Activated CD4-positive, CD25-positive, alpha-beta regulatory T cell (primary cell): ENCODE data around the gene KCNK6.
"Not testable (repeated sequence)": the region's sequence is repeated elsewhere in the genome, so short reads cannot be mapped to it uniquely, and the experiment has no call there.

Source experiments
- DNase-seq, 4 experiments: peaks; one replicate each; lab custom pipeline; 2025; lab: John Stamatoyannopoulos, UW

Gene KCNK6

DNA sequence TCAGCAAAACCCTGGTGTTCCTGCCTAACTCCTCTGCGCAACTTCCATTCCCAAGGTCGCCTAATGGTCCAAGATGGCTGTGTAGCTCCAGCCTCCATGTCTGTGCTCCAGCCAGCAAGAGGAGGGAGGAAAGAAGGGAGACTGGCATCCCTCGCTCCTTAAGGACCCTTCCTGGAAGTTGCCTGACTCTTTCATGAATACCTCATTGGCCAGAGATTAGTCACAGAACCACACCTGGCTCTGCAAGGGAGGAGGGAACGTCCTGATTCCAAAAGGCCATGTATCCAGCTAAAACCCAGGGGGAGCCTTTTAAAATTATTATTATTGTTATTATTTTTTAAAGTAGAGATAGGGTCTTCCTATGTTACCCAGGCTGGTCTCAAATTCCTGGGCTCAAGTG lies 4.8 kb downstream of the KCNK6 start:
- DNase-seq = no peak

DNA sequence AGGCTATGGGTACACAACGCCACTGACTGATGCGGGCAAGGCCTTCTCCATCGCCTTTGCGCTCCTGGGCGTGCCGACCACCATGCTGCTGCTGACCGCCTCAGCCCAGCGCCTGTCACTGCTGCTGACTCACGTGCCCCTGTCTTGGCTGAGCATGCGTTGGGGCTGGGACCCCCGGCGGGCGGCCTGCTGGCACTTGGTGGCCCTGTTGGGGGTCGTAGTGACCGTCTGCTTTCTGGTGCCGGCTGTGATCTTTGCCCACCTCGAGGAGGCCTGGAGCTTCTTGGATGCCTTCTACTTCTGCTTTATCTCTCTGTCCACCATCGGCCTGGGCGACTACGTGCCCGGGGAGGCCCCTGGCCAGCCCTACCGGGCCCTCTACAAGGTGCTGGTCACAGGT lies 6.9 kb downstream of the KCNK6 start:
- no peak for DNase-seq

DNA sequence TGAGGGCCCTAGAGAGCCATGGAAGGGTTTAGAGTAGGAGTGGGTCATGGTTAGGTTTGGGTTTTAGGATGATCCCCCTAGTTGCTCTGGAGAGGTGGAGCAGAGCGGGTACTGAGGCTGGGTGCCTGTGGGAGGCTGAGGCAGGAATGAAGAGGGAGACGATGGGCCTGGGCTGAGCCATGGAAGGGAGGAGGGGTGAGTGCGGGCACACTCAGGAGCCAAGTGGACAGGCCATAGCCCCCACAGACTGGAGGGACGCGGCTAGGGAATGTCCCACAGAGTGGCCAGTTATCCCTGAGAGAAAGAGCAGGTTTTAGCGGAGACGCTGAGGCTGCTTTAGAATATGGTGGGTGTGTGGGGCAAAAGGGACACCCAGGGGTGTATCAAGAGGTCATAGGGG lies 10.0 kb downstream of the KCNK6 start:
- no peak for DNase-seq

DNA sequence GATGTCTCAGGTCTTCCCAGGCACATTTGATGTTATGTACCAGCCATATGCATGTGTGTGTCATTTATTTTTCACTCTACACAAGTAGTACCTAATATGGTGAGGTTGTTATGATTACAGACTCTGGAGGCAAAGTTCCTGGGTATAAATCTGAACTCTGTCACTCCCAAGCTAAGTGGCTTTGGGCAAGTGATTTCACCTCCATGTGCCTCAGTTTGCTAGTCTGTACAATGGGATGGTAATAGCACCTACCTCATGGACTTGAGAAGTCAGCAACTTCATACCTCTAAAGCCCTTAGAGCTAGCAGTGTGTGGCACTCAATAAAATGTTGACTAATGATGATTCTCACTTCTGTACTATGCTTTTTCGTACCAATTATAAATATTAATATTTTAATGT lies 12.1 kb downstream of the KCNK6 start:
- no peak for DNase-seq

DNA sequence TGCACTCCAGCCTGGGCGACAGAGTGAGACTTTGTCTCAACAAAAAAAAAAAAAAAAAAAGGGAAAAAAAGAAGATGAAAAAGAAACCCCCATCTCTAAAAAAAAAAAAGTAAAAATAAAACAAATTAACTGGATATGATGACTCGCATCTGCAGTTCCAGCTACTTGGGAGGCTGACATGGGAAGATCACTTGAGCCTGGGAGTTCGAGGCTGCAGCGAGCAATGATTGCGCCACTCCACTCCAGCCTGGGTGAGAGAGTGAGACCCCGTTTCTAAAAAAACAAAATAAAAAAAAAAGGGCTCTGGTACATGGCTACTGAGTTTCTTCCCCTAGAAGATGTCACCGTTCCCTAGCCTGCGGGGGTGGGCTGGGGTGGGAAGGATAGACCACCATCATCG lies 13.6 kb downstream of the KCNK6 start:
- no peak for DNase-seq

DNA sequence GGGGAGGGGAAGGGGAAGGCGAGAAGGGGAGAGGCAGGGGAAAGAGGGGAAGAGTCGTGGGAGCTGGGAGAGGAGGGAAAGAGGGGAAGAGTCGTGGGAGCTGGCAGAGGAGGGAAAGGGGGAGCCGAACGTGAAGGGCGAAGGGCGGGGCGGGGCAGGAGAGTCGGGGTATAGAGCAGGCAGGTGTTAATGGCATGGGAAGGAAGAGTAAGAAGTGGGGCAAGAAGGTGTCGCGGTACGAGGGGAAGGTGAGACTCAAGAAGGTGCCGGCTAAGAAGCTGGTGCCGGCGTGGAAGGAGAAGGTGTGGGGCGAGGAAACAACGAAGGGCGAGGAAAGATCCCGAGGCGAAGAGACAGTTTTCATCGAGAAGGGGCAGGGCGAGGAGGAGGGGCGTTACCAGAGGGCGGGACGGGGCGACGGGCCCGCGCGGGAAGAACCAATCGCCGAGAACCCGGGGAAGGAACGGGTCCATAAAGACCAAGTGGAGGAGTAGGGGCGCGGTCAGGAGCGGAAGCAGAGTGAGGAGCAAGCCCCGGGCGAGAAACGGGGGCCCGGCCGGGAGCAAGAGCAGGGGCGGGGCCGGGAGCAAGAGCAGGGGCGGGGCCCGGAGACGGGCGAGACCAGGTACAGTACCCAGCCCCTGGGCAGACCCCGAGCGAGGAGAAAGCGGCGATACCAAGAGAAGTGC lies 16.4 kb downstream of the KCNK6 start:
- DNase-seq = peak; percentile 82 to 91 (median 86)

DNA sequence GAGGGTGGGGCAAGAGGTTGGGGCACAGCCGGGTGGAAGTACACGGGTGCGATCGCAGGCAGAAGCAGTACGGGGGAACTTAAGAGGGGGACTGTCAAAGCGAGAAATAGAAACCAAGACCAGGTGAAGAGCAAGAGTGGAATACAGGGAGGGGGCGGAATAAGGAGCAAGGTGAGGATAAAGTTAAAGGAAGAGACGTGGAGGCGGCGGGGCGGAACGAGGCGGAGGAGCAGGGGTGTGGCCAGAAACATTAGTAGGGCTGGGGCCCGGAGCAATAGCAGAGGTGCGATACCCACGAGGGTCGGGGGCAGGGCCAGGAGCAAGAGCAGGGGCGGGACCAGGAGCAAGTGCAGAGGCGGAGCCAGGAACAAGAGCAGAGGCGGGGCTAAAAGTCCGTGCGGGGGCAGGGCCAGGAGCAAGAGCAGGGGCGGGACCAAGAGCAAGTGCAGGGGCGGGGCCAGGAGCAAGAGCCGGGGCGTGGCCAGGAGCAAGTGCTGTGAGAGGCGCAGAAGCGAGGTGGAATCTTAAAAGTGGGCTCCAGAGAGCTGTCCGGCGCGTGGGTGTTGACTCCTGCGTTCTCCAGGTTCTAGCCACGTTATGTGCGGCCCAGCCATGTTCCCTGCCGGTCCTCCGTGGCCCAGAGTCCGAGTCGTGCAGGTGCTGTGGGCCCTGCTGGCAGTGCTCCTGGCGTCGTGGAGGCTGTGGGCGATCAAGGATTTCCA lies 17.2 kb downstream of the KCNK6 start:
- DNase-seq = peak; percentile 91 to 95 (median 92)

DNA sequence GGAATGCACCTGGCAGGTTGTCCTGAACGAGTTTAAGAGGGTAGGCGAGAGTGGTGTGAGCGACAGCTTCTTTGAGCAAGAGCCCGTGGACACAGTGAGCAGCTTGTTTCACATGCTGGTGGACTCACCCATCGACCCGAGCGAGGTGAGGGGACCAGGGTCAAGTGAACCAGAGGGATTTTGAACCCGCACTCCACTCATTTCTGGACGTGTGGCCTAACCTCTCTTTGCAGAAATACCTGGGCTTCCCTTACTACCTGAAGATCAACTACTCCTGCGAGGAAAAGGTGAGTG lies 17.7 kb downstream of the KCNK6 start:
- DNase-seq = no peak

DNA sequence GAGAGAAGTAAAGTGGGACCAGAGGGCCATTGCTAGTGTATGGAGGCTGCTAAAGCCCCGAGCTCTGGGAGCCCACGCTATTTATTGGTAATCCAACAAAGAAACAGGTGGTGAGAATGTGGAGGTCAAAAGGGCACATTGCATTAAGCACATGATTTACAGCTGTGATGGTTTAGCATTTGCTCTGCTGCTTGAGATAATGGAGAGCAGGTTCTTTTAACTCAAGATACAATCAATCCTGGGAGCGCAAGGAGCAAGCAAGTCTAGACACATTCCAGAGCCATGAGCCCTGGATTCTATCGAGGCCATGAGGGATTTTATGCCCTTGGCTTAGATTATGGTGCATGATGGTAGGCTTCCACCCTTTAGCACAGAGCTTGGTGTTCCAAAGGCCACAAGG lies 19.4 kb downstream of the KCNK6 start:
- not testable (repeated sequence) for DNase-seq

DNA sequence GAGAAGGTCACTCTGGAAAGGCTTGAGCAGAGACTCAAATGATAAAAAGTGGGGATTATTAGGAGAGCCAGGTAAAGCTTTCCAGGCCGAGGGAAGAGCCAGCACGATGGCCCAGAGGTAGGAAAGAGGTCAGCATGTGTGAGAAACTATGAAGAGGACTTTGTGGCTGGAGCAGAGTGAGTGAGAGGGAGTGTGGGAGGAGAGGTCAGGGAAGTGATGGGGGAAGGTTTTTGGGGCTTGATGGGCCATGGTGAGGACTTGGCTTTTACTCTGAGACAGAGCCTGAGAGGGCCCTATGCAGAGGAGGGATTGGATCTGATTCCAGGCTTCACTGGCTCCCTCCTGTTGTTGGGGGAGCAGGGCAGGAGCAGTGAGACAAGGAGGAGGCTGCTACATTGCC lies 21.3 kb downstream of the KCNK6 start:
- no peak for DNase-seq

DNA sequence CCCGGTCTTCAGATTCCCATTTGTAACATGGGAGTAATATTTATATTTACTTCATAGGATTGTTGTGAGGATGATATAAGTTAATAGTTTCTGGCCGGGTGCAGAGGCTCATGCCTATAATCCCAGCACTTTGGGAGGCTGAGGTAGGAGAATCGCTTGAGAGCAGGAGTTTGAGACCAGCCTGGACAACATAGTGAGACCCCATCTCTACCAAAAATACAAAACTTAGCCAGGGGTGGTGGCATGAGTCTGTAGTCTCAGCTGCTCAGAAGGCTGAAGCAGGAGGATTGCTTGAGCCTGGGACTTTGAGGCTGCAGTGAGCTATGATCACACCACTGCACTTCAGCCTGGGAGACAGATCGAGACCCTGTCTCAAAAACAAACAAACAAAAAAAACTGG lies 27.2 kb downstream of the KCNK6 start:
- DNase-seq = no peak

DNA sequence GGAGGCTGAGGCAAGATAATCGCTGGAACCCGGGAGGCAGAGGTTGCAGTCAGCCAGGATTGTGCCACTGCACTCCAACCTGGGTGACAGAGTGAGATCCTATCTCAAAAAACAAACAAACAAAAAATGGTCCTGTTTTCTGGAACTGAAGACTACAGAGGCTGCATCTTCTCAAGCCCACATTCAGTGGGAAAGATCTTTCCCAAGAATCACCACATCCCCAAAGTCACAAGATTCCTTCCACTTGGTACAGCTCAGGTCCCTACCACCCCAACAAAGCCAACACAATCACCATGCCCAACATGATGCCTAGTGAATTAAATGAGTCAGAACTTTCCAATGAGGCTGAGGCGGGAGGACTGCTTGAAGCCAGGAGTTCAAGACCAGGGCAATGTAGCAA lies 31.2 kb downstream of the KCNK6 start:
- DNase-seq = no peak

DNA sequence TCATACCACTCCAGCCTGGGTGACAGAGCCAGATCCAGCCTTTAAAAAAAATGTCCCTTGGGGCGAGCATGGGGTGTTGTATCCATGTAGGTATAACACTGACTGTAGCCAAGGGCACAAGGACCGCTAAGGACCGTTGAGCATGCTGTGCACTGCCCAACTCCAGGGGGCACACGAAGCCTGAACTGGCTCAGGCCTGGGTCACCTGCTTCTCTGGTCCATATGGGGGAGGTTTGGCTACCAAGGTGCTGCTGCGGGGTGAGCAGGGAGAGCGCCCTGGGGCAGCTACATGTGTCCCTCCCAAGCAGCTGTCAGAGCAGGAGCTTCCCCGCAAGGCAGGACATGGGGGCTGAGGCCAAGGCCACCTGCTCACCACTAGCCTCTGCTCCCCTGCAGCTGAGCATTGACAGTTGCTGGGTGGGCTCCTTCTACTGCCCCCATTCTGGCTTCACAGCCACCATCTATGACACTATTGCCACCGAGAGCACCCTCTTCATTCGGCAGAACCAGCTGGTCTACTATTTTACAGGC lies 32.3 kb downstream of the KCNK6 start:
- DNase-seq = no peak

DNA sequence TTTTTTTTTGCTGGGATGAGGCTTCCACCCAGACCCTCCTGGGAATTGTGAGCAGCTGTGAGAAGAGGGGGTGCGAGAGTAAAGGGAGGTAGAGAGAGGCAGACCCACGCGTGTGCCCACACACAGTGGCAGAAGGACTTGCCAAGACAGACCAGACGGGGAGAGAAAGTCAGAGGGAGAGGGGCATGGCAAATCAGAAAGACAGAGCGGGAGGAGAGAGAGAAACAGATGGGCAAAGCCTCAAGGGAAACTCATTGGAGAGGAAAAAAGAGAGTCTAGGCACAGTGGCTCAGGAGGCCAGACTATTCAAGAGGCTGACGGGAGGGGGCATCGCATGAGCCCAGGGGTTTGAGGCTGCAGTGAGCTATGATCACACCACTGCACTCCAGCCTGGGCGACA lies 33.0 kb downstream of the KCNK6 start:
- DNase-seq = no peak

DNA sequence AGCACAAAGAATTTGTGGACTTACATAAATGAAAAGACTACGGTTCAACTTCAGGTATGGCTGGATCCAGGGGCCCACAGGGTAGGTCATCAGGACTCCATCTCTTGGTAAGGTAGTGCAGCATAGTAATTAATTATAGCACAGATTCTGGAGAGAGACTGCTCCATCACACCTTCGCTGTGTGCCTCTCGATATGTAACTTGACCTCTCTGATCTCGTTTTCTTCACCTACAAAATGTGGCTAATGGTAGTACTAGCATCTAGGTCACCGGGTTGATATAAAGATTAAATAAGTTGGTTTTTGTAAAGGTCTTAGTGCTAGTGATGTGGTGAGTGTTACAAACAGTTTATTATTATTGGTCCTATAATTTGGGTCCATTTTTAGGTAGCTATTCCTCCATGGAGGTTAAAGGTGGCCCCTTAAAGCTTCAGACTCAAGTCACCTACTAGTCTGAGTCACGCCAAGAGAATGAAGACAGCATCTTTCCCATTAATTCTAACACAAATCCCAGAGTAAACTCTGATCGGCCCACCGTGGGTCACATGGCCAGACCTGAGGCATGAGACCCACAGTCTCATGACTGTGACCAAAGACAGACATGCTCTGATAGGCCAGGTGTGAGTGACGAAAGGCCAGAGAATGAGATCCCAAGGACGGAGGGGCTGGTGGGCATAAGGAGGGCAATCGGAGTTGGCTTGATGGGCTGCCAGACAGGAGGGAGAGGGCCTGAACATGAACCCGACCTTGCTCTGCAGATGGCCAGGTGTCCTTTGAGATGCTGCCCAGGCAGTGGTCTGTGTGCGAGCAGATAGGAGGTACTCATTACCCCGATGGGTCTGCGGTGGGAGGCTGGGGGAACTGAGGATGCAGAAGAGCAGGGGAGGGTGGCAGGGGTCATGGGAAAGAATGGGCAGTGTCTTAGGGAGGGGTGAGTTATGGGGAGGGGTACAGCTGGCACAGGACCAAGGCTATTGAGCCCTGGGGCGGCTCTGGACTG lies 36.4 kb downstream of the KCNK6 start:
- no peak for DNase-seq

DNA sequence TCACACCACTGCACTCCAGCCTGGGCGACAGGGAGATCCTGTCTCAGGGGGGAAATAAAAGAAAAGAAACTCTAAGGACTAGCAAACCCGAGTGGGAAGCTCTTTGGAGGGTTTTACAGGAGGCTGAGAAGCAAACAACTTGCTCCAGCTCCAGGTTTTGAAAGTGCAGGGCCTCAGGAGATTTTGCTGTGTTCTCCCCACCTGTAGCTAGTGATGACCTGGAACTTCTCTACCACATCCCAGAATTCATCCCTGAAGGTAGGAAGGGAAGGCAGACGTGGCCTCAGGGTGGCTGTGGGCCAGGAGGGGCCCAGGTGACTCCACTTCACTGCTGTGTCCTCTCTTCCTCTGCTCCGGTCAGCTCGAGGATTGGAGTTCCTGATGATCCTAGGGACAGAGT lies 38.4 kb downstream of the KCNK6 start:
- DNase-seq = no peak

DNA sequence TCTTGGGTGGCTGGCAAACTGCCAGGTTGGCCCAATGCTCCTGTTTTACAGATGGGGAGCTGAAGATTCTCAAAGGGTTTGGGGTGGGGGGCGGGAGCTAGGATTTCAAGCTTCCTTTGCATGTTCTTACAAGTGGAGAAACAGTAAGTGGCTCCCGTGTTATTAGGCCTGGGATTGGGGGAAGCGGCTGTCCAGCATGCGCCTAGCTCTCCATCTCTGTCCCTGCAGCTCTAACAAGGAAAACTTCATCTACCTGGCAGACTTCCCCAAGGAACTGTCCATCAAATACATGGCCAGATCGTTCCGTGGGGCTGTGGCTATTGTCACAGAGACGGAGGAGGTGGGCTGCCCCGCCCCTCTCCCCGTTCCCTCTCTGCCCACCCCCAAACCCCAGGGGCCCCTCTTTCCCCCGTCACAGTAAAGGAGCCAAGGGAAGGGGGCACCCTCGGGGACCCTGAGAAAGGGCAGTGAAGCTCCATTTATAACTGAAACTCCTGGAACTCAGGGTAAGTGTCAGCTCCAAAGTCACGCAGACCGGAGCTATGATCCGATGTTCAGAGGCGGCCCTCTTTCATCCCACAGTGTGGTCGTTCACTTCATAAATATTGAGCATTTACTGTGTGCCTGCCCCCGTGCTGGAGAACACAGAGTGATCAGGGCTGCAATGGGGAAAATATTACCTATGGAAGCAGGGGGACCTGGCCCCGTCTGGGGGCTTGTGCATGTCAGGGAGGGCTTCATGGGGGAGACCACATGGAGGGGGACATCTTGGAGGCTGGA lies 39.8 kb downstream of the KCNK6 start:
- DNase-seq = no peak

DNA sequence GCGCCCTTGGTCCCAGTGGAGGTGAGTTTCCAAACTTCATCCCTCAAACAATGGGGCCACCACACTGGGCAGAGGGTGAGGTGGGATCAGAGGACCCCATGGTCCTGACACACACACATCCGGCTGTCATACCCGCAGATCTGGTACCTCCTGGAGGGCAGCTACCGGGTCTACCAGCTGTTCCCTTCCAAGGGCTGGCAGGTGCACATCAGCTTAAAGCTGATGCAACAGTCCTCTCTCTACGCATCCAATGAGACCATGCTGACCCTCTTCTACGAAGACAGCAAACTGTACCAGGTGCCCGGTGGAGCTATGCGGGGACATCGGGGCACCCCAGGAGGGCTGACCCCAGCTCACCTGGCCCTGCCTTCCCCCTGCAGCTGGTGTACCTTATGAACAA lies 40.7 kb downstream of the KCNK6 start:
- no peak for DNase-seq

DNA sequence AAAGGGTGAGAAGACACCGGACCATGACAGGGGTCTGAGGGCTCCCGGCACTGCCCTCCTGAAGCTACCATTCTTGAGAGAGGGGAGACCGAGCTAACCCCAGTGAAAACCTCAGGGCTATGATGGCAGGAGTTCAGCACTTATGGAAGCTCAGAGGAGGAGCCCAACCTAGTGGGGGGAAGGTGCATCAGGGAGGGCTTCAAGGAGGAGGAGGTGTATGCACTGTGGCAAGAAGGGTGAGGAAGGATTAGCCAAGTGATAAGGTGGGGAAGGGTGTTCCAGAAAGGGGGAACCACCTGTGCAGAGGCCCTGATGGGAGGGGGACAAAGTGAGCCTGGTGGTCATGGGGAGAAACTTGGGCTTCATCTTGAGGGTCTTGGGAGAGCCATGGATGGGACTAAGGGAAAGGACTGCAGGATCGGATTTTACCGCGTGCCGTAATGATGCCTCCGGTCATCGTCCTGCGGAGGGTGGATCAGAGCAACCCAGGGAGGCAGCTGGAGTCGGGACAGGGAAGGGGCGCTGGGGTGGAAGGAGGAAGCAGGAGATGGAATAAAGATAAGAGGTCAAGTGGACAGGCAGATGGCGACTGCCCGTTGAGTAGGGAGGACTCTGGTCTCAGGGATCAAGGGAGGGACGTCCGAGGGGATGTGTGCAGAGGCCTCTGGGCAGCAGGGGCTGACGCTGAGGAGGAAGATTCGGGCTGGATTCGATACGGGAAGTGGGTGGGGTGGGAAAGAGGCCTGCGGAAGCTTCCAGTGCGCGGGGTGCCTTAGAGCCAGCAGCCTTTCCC lies 41.4 kb downstream of the KCNK6 start:
- DNase-seq = no peak

DNA sequence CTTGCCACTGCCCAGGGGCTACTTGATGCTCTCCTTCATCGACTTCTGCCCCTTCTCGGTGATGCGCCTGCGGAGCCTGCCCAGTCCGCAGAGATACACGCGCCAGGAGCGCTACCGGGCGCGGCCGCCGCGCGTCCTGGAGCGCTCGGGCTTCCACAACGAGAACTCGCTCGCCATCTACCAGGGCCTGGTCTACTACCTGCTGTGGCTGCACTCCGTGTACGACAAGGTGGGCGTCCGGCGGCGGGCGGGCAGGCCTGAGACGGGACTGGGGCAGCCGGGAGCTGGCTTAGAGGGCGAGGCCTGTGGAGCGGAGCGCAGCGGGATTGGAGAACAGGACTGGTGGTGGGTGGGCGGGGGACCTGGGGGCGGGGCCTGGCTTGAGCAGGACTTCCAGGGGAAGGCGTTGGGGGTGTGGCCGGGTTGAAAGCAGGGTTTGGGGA lies 42.0 kb downstream of the KCNK6 start:
- peak in 2 of 4 experiments; percentile 46 to 50 for DNase-seq
